HG03469 (cell line): ENCODE results near the gene ZFTA.
A peak's percentile ranks its signal among the peaks of the same experiment; 100 is the strongest.
"Not testable (repeated sequence)": the region's sequence is repeated elsewhere in the genome, so short reads cannot be mapped to it uniquely, and the experiment has no call there.

Experiments used
- ATAC-seq: cut with Tn5 transposase; IDR thresholded peaks from one replicate; pipeline ENCODE4 v1.9.1; 2021; ENCODE audit warnings: mild to moderate bottlenecking, moderate library complexity, moderate number of reproducible peaks; ENCODE audit not compliant: unreplicated experiment

ZFTA gene

GRCh38 chr11:63768237-63769041 is at the start of gene ZFTA:
TSS of gene ZFTA (minus strand) at chr11:63768775. CDS start at chr11:63768622, 153 bp downstream.
- no peak for ATAC-seq

- ATAC-seq = no peak
Observed at GRCh38 chr11:63817758-63818498, 49.4 kb upstream of the ZFTA start.

- no peak for ATAC-seq
Observed at GRCh38 chr11:63816732-63817131, 48.2 kb upstream of the ZFTA start.

- no peak for ATAC-seq
Observed at GRCh38 chr11:63816166-63816565, 47.6 kb upstream of the ZFTA start.

DNA sequence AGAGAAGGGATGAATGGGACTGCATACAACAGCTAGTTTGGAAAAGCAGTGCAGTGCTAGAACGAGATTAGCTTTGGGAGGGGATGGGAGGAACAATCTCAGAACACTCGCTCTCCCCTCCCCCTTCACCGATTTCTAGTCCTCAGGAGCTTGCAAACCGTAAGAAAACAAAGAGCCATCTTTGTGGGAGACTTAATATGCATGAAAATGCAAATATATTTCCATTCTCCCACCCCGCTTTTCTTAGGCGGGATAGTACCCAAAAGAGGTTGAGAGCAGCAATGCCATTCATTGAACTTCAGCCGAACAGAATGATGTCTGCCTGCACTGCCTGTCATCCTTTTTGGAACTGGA is 45.8 kb upstream of the ZFTA start:
- ATAC-seq = no peak

- ATAC-seq = peak; percentile 22
Observed at GRCh38 chr11:63813563-63814382, 45.2 kb upstream of the ZFTA start.

- peak; percentile 45 for ATAC-seq
Observed at GRCh38 chr11:63813035-63813562, 44.5 kb upstream of the ZFTA start, which contains the start of gene SPINDOC. TSS of gene SPINDOC (plus strand) at chr11:63813456. CDS start at chr11:63813687, 231 bp downstream.

DNA sequence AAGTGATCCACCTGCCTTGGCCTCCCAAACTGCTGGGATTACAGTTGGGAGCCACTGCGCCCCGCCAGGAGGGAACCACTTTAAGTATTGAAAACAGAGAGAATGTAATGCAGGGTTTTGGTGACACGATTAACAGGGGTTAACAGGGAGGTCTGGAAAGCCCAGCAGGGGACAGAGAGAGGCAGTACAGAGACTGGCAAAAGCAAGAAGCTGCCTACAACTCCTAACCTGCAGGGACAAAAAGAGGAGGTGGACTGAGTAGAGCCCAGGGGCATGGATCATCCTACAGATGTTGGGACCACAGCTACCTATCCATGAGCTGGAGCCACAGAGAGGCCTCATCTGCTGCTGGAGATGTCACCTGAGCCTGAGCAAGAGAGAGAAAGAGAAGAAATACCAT is 42.9 kb upstream of the ZFTA start:
- ATAC-seq = no peak

DNA sequence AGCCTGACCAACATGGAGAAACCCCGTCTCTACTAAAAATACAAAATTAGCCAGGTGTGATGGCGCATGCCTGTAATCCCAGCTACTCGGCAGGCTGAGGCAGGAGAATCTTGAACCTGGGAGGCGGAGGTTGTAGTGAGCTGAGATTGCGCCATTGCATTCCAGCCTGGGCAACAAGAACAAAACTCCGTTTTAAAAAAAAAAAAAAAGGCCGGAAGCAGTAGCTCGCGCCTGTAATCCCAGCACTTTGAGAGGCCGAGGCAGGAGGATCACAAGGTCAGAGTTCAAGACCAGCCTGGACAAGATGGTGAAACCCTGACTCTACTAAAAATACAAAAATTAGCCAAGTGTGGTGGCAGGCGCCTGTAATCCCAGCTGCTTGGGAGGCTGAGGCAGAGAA is 41.8 kb upstream of the ZFTA start:
- ATAC-seq = not testable (repeated sequence)

- ATAC-seq = no peak
Observed at GRCh38 chr11:63805844-63806415, 37.4 kb upstream of the ZFTA start.

DNA sequence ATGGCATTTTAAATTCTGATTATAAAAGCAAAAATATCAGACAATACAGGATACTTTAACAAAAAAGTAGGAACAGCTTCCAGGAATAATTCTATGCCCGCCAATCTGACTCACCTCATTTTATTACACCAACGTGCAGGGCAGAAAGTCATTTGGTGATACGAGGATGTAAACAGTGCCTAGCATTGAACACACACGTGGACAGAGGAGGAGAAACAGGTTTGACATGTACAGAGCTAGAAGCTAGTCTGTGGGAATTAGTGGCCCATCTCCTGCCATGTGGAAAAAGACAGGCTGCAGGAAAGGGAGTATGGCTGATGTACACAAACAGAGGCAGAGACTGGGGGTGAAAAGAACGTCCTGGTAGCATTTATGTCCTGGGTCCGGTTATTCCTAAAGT is 35.7 kb upstream of the ZFTA start:
- no peak for ATAC-seq

- ATAC-seq = no peak
Observed at GRCh38 chr11:63802637-63803414, 34.3 kb upstream of the ZFTA start.

DNA sequence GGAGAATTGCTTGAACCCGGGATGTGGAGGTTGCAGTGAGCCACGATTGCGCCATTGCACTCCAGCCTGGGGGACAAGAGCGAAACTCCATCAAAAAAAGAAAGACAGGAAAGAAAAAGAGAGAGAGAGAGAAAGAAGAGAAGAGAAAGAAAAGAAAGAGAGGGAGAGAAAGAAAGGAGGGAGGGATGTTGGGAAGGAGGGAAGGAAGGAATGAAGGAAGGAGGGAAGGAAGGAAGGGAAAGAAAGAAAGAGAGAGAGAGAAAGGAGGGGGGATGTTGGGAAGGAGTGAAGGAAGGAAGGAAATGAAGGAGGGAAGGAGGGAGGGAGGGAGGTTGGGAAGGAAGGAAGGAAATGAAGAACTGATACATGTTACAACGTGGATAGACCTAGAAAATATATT is 32.3 kb upstream of the ZFTA start:
- ATAC-seq = no peak

DNA sequence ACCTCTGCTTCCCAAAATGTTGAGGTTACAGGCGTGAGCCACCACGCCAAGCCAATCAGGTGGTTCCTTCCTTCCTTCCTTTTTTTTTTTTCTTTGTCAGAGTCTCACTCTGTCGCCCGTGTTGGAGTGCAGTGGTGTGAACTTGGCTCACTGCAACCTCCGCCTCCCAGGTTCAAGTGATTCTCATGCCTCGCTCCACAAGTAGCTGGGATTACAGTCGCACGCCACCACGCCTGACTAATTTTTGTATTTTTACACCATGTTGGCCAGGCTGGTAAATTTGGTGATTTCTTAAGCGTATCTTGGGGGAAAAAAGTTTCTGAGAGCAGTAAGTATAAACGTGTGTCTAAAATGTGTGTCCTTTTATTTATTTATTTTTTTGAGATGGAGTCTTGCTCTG is 26.5 kb upstream of the ZFTA start:
- ATAC-seq = no peak

DNA sequence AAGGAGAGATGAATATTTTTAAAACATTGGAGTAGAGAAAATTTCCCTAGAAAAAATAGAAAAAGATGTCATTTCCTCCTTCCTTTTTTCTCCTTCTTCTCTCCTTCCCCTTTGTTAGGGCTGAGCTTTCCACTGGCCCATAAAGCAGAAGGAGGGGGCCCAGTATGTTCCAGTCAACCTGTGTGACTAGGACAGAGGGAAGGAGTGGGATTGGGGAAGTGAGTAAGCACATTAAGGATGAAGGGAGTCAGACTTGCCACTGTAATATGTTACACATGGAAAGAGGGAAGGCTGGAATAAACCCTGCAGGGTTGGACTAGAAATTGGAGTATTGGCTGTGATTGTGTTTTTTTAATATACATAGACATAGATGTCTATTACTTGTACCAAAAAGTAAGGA is 24.6 kb upstream of the ZFTA start:
- no peak for ATAC-seq

- no peak for ATAC-seq
Observed at GRCh38 chr11:63791495-63792167, 23.1 kb upstream of the ZFTA start.

DNA sequence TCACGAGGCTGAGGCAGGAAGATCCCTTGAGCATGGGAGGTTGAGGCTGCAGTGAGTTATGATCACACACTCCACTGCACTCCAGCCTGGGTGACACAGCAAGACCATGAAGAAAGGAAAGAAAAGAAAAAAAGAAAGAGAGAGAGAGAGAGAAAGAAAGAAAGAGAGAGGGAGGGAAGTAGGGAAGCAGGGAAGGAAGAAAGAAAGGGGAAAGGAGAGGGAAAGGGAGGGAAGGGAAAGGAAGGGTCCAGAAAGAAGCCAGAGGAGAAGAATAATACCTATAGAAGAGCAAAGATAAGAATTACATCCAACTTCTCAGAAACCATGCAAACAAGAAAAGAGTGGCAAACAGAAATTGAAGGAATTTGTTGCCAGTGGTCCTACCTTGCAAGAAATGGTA is 17.2 kb upstream of the ZFTA start:
- no peak for ATAC-seq

DNA sequence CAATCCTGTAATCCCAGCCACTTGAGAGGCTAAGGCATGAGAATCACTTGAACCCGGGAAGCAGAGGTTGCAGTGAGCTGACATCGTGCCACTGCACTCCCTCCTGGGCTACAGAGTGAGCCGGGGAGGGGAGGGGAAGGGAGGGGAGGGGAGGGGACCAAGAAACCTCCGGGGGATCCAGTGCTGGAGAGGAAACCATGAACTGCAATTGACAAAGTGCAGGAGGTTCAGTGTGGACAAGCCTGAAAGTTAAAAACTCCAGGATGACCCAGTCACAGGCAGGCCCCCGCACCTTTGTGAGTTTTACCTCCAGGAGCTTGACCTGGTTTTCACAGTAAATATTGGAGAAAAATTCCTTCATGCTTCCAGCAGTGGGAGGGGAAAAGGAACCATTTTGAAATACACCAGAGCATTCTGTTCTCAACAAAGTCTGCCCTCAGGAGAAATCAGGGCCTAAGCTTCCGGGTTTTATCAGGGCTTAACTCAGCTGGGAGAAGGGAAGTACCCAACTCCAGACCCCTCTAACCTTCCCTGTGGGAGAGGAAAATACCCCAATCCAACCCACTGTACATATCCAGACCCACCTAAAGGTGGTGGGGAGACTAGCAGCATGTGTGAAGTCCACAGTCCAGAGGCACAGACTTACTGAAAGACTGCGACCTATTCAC is 15.5 kb upstream of the ZFTA start:
- ATAC-seq = no peak

DNA sequence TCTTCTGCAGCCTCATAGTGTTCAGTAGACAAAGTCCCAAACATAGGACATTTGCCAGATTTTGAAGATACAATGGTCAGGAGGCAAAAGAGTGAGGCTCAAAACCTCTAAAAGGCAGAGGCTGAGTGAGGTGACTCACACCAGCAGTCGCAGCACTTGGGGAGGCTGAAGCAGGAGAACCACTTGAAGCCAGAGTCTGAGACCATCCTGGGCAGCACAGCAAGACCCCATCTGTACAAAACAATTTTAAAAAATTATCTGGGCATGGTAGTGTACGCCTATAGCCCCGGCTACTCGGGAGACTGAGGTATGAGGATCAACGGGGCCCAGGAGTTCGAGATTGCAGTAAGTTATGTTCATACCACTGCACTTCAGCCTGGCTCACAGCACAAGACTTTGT is 14.2 kb upstream of the ZFTA start:
- no peak for ATAC-seq
